BE2C (cell line): ENCODE results near the gene CCDC28B.

Experiments used
- DNase-seq: peaks from one replicate; pipeline ENCODE4 v3.0.0-alpha.2; 2020
- H3K27me3 ChIP-seq: fragments of 250-450 bp; sonication (Bioruptor Pico); 2 replicates; pipeline ENCODE4 v1.5.1; 2020; ENCODE audit warnings: mild to moderate bottlenecking
- H3K36me3 ChIP-seq: fragments of 250-450 bp; sonication (Bioruptor Pico); 2 replicates; pipeline ENCODE4 v1.5.1; 2020; ENCODE audit warnings: mild to moderate bottlenecking
- H3K4me1 ChIP-seq: fragments of 250-450 bp; sonication (Bioruptor Pico); 2 replicates; pipeline ENCODE4 v1.5.1; 2020
- H3K4me3 ChIP-seq: 2 replicates; pipeline ENCODE4 v1.5.1; 2011; ENCODE audit warnings: low read depth, low read length
- H3K9me3 ChIP-seq: fragments of 250-450 bp; sonication (Bioruptor Pico); 2 replicates; pipeline ENCODE4 v1.5.1; 2020
- CTCF ChIP-seq: IDR thresholded peaks from 2 replicates; pipeline ENCODE4 v1.5.1; 2012; ENCODE audit warnings: mild to moderate bottlenecking, low read depth, low read length

CCDC28B gene

GRCh38 chr1:32180186-32181060 lies 20.0 kb upstream of the CCDC28B start:
- peaks cover 20% of the 10 kb centered on the region for H3K36me3 ChIP-seq
- H3K4me1 ChIP-seq, result no peaks in the 10 kb centered on the region
- TF ChIP-seq CTCF, result no peak
- H3K27me3 ChIP-seq, result no peaks in the 10 kb centered on the region
- DNase-seq, result peak; percentile 57
- H3K9me3 ChIP-seq, result no peaks in the 10 kb centered on the region
- peak overlapping the region; percentile 73 for H3K4me3 ChIP-seq

DNA sequence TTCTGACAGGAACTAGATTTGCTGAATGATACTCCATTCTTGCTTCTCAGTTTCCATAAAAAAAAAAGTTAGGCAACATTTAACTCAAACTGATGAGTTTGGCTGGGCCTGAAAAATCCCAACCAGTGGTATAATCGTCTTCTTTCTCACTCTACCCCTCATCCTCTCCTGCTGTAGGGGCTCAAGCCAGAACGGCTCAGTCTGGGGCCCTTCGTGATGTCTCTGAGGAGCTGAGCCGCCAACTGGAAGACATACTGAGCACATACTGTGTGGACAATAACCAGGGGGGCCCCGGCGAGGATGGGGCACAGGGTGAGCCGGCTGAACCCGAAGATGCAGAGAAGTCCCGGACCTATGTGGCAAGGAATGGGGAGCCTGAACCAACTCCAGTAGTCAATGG lies 19.3 kb upstream of the CCDC28B start:
- H3K36me3 ChIP-seq, result peaks cover 20% of the 10 kb centered on the region
- TF ChIP-seq CTCF, result no peak
- no peaks in the 10 kb centered on the region for H3K9me3 ChIP-seq
- no peak for DNase-seq
- no peaks in the 10 kb centered on the region for H3K4me1 ChIP-seq
- H3K27me3 ChIP-seq, result no peaks in the 10 kb centered on the region
- peak overlapping the region; percentile 73 for H3K4me3 ChIP-seq

DNA sequence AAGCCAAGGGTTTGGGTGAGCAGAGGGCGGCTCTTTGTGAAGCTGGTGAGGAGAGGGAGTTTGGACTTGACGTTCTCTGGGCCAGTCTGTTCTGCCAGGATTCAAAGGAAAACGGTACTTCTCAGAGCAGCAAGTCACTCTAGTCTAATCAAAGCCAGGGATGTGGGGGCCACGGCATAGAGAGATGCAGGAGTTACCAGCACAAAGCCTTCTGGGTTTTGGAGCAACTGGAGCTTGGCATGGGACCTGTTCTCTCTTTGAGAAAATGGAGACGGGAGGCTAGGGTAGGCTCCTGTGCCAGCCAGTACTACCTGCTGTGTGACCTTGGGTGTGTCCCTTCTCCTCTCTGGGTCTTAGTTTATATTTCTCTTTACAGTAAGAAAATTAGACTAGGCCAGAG lies 18.8 kb upstream of the CCDC28B start:
- Histone ChIP-seq H3K36me3 (peaks cover 25% of the 10 kb centered on the region), H3K9me3 (no peaks in the 10 kb centered on the region), H3K4me1 (no peaks in the 10 kb centered on the region), H3K27me3 (no peaks in the 10 kb centered on the region), H3K4me3 (no peak overlapping the region)
- DNase-seq, result no peak
- TF ChIP-seq CTCF, result no peak

- Histone ChIP-seq H3K4me3 (no peak overlapping the region), H3K36me3 (peaks cover 28% of the 10 kb centered on the region), H3K4me1 (no peaks in the 10 kb centered on the region), H3K9me3 (no peaks in the 10 kb centered on the region), H3K27me3 (no peaks in the 10 kb centered on the region)
- no peak for DNase-seq
- TF ChIP-seq CTCF, result no peak
These were observed 18.3 kb upstream of the CCDC28B start for GRCh38 chr1:32182060-32182459.

GRCh38 chr1:32184650-32185049 lies 15.7 kb upstream of the CCDC28B start:
- Histone ChIP-seq H3K9me3 (no peaks in the 10 kb centered on the region), H3K4me3 (no peak overlapping the region), H3K4me1 (no peaks in the 10 kb centered on the region), H3K27me3 (no peaks in the 10 kb centered on the region), H3K36me3 (peaks cover 41% of the 10 kb centered on the region)
- DNase-seq, result no peak
- no peak for TF ChIP-seq CTCF

GRCh38 chr1:32186077-32186476 lies 14.3 kb upstream of the CCDC28B start:
- no peak for TF ChIP-seq CTCF
- no peak overlapping the region for H3K4me3 ChIP-seq
- DNase-seq, result no peak
- H3K27me3 ChIP-seq, result no peaks in the 10 kb centered on the region
- no peaks in the 10 kb centered on the region for H3K4me1 ChIP-seq
- peaks cover 50% of the 10 kb centered on the region for H3K36me3 ChIP-seq
- H3K9me3 ChIP-seq, result no peaks in the 10 kb centered on the region
